GM19372 (cell line): ENCODE data around the gene TP53.
"Not testable (repeated sequence)": the region's sequence is repeated elsewhere in the genome, so short reads cannot be mapped to it uniquely, and the experiment has no call there.

Source experiments
- ATAC-seq: cut with Tn5 transposase; IDR thresholded peaks from one replicate; pipeline ENCODE4 v1.9.1; 2021; ENCODE audit warnings: mild to moderate bottlenecking, low read depth, moderate library complexity; ENCODE audit not compliant: unreplicated experiment

TP53 gene

GRCh38 chr17:7634384-7634783 lies 52.9 kb downstream of the TP53 start:
- no peak for ATAC-seq

DNA sequence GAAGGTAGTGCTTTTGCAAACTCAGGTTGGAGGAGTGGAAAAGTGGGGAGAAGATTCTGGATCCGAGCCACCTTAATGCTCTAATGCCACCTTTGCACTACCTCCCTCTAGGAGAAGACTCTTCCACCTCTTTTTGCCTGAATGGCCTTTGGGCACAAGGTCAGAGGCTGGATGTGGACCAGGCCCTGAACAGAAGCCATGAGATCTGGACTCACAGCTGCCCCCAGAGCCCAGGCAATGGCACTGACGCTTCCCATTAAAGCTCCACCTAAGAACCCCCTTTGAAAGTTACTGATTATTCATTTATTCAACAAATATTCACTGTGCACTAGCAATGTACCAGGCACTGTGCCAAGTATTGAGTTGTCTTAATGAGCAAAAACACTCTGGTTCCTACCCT lies 54.2 kb downstream of the TP53 start:
- ATAC-seq = no peak

DNA sequence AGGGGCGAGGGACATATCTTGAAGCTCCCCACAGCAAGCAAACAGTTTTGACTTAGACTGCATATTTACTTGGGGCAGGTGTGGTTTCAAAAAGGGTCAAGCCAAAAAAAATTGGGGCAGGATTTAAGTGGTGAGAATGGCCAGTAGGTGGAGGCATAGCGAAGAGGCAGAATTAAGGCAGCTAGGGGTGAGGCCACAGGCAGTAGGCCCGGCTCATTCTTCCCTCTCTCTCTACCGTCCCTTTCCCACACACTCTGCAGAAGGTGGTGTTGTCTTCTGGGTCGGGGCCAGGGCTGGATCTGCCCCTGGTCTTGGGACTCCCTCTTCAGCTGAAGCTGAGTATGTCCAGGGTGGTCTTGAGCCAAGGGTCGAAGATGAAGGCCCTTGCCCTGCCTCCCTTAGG lies 54.8 kb downstream of the TP53 start:
- ATAC-seq = no peak

DNA sequence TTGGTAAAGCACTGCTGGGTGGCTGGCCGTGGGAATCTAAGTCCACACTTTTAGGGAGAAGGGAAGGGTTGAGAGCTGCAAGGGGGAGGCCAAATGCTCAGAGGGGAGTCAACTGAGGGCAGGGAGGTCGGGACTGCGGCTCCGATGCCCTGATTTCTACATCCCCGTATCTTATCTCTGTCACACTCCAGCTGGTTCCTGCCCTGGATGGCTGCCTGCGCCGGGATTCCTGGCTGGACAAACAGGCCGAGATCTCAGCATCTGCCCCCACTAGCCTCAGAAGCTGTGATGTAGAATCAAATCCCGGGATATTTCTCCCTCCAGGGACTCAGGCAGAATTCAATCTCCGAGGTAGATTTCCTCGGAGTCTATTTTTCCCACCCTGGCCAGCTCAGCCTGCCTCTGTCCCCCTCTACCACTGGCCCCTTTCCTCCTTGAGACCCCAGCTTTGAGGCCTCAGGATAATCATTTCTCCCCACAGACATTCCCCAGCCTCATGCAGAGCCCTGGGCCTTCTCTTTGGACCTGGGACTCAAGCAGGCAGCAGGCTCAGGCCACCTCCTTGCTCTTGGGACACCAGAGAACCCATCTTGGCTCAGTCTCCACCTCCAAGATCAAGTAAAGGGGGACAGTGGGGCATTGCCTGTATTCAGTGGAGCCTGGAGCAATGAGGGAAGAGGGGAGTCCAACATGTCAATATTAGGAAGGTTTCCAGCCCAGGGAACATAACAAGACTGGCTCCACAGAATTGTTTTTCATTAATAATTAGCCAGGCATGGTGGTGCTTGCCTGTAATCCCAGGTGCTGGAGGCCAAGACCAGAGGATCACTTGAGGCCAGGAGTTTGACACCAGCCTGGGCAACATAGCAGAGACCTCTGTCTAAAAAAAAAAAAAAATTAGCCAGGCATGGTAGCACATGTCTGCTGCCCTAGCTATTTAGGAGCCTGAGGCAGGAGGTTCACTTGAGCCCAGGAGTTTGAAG lies 55.6 kb downstream of the TP53 start:
- ATAC-seq = no peak

- ATAC-seq = no peak
Measured at GRCh38 chr17:7629939-7630571, 57.2 kb downstream of the TP53 start, which contains the start of gene SHBG. Gene SHBG, plus strand, starts transcription at chr17:7630135. Its CDS starts 38 bp downstream, at chr17:7630173.

GRCh38 chr17:7627250-7628121 lies 59.8 kb downstream of the TP53 start, which contains the start of gene SAT2:
Gene SAT2, minus strand, starts transcription at chr17:7627821. Its CDS starts 186 bp downstream, at chr17:7627635.
- peak; percentile 89 for ATAC-seq

GRCh38 chr17:7626956-7627249 lies 60.4 kb downstream of the TP53 start:
- ATAC-seq = no peak

DNA sequence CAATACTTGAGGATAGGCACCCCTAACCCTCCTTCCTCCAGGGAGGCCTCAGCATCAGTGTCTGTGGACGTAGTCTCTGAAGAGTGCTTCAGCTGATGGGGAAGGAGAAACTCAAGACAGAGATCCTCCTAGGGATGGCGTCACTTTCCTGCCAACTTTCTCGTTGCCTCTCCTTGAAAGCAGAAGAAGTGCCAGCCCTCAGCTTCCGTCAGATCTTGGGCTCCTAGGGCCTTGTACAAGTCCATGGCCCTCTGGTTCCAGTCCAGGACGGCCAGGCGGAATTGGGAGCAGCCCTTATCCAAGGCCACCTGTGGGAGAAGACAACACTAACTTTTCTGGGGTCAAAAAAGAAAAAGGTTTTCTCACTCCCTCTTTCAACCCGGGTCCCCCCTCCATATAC lies 61.0 kb downstream of the TP53 start:
- no peak for ATAC-seq

- not testable (repeated sequence) for ATAC-seq
Measured at GRCh38 chr17:7625749-7626148, 61.5 kb downstream of the TP53 start.

GRCh38 chr17:7623661-7624060 lies 63.6 kb downstream of the TP53 start:
- ATAC-seq = no peak

GRCh38 chr17:7620835-7621234 lies 66.5 kb downstream of the TP53 start:
- ATAC-seq = no peak

DNA sequence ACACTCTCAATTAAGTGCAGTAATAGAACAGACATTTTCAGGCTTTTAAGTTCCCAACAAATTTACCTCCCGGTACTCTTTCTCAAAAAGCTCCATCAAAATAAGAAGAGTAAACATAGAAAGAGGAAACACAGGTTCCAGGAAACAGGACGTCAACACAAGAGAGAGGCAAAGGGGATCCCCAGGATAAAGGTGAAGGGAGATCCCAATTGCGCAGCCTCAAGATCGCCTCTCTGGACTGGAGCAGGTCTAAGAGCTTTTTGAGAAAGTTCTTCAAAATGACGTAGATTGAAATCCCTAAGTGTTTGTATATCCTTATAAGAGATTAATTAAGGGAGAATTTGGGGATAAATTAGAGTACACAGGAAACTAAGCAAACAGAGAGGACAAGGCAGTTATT lies 68.7 kb downstream of the TP53 start:
- ATAC-seq = no peak
